Liver (tissue), 3 donors: ENCODE results near the gene MTMR8.

ENCODE experiments used
- EGR1 ChIP-seq, 2 donors: IDR thresholded peaks; 2 replicates each; pipeline ENCODE4 v1.6.1; 2016 to 2018; ENCODE audit warnings: antibody characterized with exemption in 2 of 2, low read depth in 2 of 2
- FOXA1 ChIP-seq: IDR thresholded peaks from 2 replicates; pipeline ENCODE4 v1.6.1; 2016; ENCODE audit warnings: antibody characterized with exemption
- FOXA2 ChIP-seq: IDR thresholded peaks from 2 replicates; pipeline ENCODE4 v1.6.1; 2016; ENCODE audit warnings: antibody characterized with exemption
- GABPA ChIP-seq, 2 donors: IDR thresholded peaks in 1 of 2; conservative IDR thresholded peaks in 1 of 2; 2 replicates each; pipeline ENCODE4 v1.6.1; 2016; ENCODE audit warnings: antibody characterized with exemption in 2 of 2, mild to moderate bottlenecking in 1 of 2, moderate library complexity in 1 of 2
- HNF4A ChIP-seq, 2 donors: conservative IDR thresholded peaks; 2 replicates each; pipeline ENCODE4 v1.6.1; 2016; ENCODE audit warnings: antibody characterized with exemption in 2 of 2, mild to moderate bottlenecking in 2 of 2
- RAD21 ChIP-seq, 2 donors: IDR thresholded peaks; 2 replicates each; pipeline ENCODE4 v1.6.1; 2016; ENCODE audit warnings: antibody characterized with exemption in 2 of 2, mild to moderate bottlenecking in 2 of 2
- SP1 ChIP-seq: IDR thresholded peaks from 2 replicates; pipeline ENCODE4 v1.6.1; 2018; ENCODE audit warnings: antibody characterized with exemption, mild to moderate bottlenecking
- TAF1 ChIP-seq: conservative IDR thresholded peaks from 2 replicates; pipeline ENCODE4 v1.6.1; 2016; ENCODE audit warnings: antibody characterized with exemption, mild to moderate bottlenecking
- YY1 ChIP-seq: IDR thresholded peaks from 2 replicates; pipeline ENCODE4 v1.6.1; 2016; ENCODE audit warnings: antibody characterized with exemption, mild to moderate bottlenecking
- TF ChIP-seq, protein P1 (sequence below): fragments of 150-350 bp; IDR thresholded peaks from 2 replicates; pipeline ENCODE4 v1.5.1; 2017; ENCODE audit warnings: improper control_type of control experiment, low read depth, low read length; ENCODE audit not compliant: missing input control
- TF ChIP-seq, protein P2 (sequence below): IDR thresholded peaks from 2 replicates; pipeline ENCODE4 v1.6.1; 2016; ENCODE audit warnings: antibody characterized with exemption
- TF ChIP-seq, protein P3 (sequence below): IDR thresholded peaks from 2 replicates; pipeline ENCODE4 v1.6.1; 2016; ENCODE audit warnings: antibody characterized with exemption
- TF ChIP-seq, protein P4 (sequence below): IDR thresholded peaks from 2 replicates; pipeline ENCODE4 v1.6.1; 2016; ENCODE audit warnings: antibody characterized with exemption
- donor health status: healthy.
- donor health status: healthy.

DNA sequence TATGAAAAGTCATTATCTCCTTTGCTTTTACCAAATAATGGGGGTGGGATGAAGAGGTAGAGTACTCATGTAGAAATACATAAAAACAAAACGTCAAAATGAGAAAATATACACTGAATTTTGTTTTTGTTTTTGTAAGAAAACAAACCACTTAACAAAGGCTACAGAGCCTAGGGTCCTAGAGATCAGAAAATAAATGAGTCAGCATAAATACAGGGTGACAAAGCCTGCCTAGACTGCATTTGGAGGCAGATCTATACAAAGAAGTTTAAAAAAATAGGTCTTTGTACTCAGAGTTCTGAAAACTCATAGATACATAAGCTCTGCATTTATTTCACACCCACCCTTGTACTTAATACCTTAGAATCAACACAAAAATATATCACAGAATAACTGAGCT is 52.4 kb downstream of the MTMR8 start:
- TF ChIP-seq HNF4A (conservative IDR thresholded peaks at IDR 0.05) (no peak), TAF1 (no peak), FOXA1 (no peak), SP1 (no peak), EGR1 (IDR thresholded peaks at IDR 0.05; ENCODE audit: low read depth in 2 of 2) (no peak), YY1 (no peak), FOXA2 (no peak), GABPA (IDR thresholded peaks at IDR 0.05 in 1 of 2, conservative IDR thresholded peaks at IDR 0.05 in 1 of 2) (no peak), RAD21 (IDR thresholded peaks at IDR 0.05) (no peak)
- TF ChIP-seq, protein P1, sequence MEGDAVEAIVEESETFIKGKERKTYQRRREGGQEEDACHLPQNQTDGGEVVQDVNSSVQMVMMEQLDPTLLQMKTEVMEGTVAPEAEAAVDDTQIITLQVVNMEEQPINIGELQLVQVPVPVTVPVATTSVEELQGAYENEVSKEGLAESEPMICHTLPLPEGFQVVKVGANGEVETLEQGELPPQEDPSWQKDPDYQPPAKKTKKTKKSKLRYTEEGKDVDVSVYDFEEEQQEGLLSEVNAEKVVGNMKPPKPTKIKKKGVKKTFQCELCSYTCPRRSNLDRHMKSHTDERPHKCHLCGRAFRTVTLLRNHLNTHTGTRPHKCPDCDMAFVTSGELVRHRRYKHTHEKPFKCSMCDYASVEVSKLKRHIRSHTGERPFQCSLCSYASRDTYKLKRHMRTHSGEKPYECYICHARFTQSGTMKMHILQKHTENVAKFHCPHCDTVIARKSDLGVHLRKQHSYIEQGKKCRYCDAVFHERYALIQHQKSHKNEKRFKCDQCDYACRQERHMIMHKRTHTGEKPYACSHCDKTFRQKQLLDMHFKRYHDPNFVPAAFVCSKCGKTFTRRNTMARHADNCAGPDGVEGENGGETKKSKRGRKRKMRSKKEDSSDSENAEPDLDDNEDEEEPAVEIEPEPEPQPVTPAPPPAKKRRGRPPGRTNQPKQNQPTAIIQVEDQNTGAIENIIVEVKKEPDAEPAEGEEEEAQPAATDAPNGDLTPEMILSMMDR, result no peak
- TF ChIP-seq, protein P2, sequence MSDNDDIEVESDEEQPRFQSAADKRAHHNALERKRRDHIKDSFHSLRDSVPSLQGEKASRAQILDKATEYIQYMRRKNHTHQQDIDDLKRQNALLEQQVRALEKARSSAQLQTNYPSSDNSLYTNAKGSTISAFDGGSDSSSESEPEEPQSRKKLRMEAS, result no peak
- TF ChIP-seq, protein P3, sequence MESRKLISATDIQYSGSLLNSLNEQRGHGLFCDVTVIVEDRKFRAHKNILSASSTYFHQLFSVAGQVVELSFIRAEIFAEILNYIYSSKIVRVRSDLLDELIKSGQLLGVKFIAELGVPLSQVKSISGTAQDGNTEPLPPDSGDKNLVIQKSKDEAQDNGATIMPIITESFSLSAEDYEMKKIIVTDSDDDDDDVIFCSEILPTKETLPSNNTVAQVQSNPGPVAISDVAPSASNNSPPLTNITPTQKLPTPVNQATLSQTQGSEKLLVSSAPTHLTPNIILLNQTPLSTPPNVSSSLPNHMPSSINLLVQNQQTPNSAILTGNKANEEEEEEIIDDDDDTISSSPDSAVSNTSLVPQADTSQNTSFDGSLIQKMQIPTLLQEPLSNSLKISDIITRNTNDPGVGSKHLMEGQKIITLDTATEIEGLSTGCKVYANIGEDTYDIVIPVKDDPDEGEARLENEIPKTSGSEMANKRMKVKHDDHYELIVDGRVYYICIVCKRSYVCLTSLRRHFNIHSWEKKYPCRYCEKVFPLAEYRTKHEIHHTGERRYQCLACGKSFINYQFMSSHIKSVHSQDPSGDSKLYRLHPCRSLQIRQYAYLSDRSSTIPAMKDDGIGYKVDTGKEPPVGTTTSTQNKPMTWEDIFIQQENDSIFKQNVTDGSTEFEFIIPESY, result no peak
- TF ChIP-seq, protein P4, sequence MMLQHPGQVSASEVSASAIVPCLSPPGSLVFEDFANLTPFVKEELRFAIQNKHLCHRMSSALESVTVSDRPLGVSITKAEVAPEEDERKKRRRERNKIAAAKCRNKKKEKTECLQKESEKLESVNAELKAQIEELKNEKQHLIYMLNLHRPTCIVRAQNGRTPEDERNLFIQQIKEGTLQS, result no peak
